GM12878 (cell line): Measurements from ENCODE around the gene EEF2.

Experiments used
- CBFB ChIP-seq: IDR thresholded peaks from 2 replicates; pipeline ENCODE4 v1.6.1; 2016; ENCODE audit warnings: antibody characterized with exemption, low read depth
- CHD2 ChIP-seq: IDR thresholded peaks from 2 replicates; pipeline ENCODE4 v1.6.1; 2011; ENCODE audit warnings: low read depth, low read length, improper control_type of control experiment, borderline replicate concordance
- CREB1 ChIP-seq: IDR thresholded peaks from 2 replicates; pipeline ENCODE4 v1.6.1; 2012; ENCODE audit warnings: low read depth, mild to moderate bottlenecking, inconsistent platforms
- CTCF ChIP-seq, 3 experiments: IDR thresholded peaks in 2 of 3; conservative IDR thresholded peaks in 1 of 3; 2 replicates each; pipeline ENCODE4 v1.5.1; 2011; ENCODE audit warnings: low read depth in 3 of 3, low read length in 3 of 3, mild to moderate bottlenecking in 3 of 3, control low read depth in 2 of 3, moderate library complexity in 2 of 3, inconsistent platforms in 1 of 3, mixed read lengths in 1 of 3; ENCODE audit not compliant: control insufficient read depth in 2 of 3, insufficient read depth in 1 of 3; ENCODE audit errors: extremely low read depth in 1 of 3
- ESRRA ChIP-seq: IDR thresholded peaks from 2 replicates; pipeline ENCODE4 v1.6.1; 2012; ENCODE audit warnings: mild to moderate bottlenecking, low read length, improper control_type of control experiment
- ETV6 ChIP-seq, 2 experiments: fragments of 450-650 bp in 1 of 2; IDR thresholded peaks in 1 of 2; conservative IDR thresholded peaks in 1 of 2; 2 replicates each; pipeline ENCODE4 v1.6.1; 2014; ENCODE audit warnings: antibody characterized with exemption in 1 of 2, borderline replicate concordance in 1 of 2, low read depth in 1 of 2, mild to moderate bottlenecking in 1 of 2, moderate library complexity in 1 of 2
- MTA2 ChIP-seq: fragments of 450-650 bp; IDR thresholded peaks from 2 replicates; pipeline ENCODE4 v1.6.1; 2016; ENCODE audit warnings: low read depth, mild to moderate bottlenecking, moderate library complexity
- MTA3 ChIP-seq: IDR thresholded peaks from 2 replicates; pipeline ENCODE4 v1.6.1; 2012; ENCODE audit warnings: low read length, inconsistent platforms, borderline replicate concordance
- RELA ChIP-seq: fragments of 450-650 bp; IDR thresholded peaks from 2 replicates; pipeline ENCODE4 v1.8.0; 2014; ENCODE audit warnings: borderline replicate concordance; ENCODE audit not compliant: partially characterized antibody
- SP1 ChIP-seq: IDR thresholded peaks from one replicate; pipeline ENCODE4 v1.6.1; 2011; ENCODE audit warnings: low read depth, low read length
- SREBF2 ChIP-seq: IDR thresholded peaks from 2 replicates; pipeline ENCODE4 v1.6.1; 2012; ENCODE audit warnings: mild to moderate bottlenecking, low read length
- TAF1 ChIP-seq: IDR thresholded peaks from 2 replicates; pipeline ENCODE4 v1.6.1; 2011; ENCODE audit warnings: mild to moderate bottlenecking, low read depth, low read length, borderline replicate concordance
- USF2 ChIP-seq: IDR thresholded peaks from 2 replicates; pipeline ENCODE4 v1.6.1; 2011; ENCODE audit warnings: low read depth, low read length, improper control_type of control experiment, borderline replicate concordance
- ZBTB4 ChIP-seq: fragments of 450-650 bp; formaldehyde crosslinking; IDR thresholded peaks from 2 replicates; pipeline ENCODE4 v1.4.0; 2022; ENCODE audit warnings: mild to moderate bottlenecking, moderate library complexity

GRCh38 chr19:3966051-3967017 lies 18.9 kb downstream of the EEF2 start:
- no peak for TF ChIP-seq ESRRA
- TF ChIP-seq CTCF (IDR thresholded peaks at IDR 0.05 in 2 of 3, conservative IDR thresholded peaks at IDR 0.05 in 1 of 3; ENCODE audit: control insufficient read depth in 2 of 3, extremely low read depth in 1 of 3, insufficient read depth in 1 of 3, low read depth in 3 of 3, low read length in 3 of 3) = no peak
- no peak for TF ChIP-seq SREBF2
- no peak for TF ChIP-seq CBFB
- no peak for TF ChIP-seq CHD2
- no peak for TF ChIP-seq TAF1
- no peak for TF ChIP-seq RELA
- no peak for TF ChIP-seq ZBTB4 (CRISPR knock-in tag)
- TF ChIP-seq MTA2 = no peak
- no peak for TF ChIP-seq CREB1
- TF ChIP-seq USF2 = no peak
- TF ChIP-seq SP1 = no peak
- TF ChIP-seq MTA3 = no peak
- no peak for TF ChIP-seq ETV6 (conservative IDR thresholded peaks at IDR 0.05 in 1 of 2, IDR thresholded peaks at IDR 0.05 in 1 of 2; ENCODE audit: borderline replicate concordance in 1 of 2, low read depth in 1 of 2)
